ENCODE measurements around the gene BMP2.

Gene BMP2

DNA sequence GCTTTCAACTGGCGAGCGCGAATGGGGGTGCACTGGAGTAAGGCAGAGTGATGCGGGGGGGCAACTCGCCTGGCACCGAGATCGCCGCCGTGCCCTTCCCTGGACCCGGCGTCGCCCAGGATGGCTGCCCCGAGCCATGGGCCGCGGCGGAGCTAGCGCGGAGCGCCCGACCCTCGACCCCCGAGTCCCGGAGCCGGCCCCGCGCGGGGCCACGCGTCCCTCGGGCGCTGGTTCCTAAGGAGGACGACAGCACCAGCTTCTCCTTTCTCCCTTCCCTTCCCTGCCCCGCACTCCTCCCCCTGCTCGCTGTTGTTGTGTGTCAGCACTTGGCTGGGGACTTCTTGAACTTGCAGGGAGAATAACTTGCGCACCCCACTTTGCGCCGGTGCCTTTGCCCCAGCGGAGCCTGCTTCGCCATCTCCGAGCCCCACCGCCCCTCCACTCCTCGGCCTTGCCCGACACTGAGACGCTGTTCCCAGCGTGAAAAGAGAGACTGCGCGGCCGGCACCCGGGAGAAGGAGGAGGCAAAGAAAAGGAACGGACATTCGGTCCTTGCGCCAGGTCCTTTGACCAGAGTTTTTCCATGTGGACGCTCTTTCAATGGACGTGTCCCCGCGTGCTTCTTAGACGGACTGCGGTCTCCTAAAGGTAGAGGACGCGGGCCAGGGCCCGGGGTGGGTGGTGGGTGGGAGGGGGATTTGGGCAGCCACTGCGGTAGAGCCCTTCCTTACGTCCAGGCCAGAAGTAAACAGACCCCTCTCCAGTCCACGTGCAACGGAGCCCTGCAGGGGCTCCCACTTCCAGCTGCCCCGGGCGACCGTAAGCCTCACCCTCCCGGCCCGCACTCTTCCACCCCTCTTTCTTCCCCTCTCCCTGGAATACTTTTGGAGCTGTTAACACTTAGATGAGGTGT, 998 bp downstream of the BMP2 start:
- DNase-seq (ENCODE audit: low read depth, low spot score): peak; percentile 54

DNA sequence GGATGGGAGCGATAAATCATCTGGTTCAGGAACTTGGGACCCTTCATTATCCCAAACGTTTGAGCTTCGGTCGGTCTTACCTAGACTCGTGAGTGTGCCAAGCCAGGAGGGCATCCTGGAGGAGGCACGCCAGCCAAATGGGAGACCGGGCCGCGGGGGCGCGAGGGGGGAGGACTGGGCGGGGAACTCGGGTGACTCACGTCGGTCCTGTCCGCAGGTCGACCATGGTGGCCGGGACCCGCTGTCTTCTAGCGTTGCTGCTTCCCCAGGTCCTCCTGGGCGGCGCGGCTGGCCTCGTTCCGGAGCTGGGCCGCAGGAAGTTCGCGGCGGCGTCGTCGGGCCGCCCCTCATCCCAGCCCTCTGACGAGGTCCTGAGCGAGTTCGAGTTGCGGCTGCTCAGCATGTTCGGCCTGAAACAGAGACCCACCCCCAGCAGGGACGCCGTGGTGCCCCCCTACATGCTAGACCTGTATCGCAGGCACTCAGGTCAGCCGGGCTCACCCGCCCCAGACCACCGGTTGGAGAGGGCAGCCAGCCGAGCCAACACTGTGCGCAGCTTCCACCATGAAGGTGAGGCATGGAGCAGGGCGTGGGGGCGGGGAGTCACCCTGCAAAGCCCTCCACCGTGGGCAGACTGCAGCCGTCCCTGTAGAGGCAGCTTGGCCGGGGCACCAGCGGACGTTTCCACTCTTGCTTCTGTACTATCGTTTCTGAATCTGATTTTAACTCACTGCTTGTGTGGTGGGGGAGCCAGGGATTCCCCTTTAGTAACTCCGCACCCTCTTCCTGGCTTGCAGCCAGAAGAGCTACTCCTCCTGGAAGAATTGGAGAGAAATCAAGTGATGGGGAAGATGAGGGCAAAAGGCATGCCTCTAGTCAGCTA, 2.7 kb downstream of the BMP2 start:
- DNase-seq (ENCODE audit: low read depth, low spot score): peak; percentile 49

DNA sequence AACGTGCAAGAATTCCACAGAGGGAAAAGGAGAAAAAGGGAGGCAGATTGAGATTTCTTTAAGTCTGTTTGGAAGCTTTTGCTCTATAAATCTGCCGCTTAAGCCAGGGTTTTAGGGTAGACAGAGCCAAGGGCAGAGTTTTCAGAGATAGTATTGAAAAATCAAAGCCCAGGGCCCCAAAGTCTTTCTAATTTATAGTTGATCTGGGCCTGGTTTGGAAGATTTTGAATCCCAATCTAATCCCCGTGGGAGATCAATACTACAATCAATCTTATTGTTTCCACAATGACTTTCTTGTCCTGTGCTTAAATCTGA, 3.3 kb downstream of the BMP2 start:
- DNase-seq (ENCODE audit: low read depth, low spot score): no peak

DNA sequence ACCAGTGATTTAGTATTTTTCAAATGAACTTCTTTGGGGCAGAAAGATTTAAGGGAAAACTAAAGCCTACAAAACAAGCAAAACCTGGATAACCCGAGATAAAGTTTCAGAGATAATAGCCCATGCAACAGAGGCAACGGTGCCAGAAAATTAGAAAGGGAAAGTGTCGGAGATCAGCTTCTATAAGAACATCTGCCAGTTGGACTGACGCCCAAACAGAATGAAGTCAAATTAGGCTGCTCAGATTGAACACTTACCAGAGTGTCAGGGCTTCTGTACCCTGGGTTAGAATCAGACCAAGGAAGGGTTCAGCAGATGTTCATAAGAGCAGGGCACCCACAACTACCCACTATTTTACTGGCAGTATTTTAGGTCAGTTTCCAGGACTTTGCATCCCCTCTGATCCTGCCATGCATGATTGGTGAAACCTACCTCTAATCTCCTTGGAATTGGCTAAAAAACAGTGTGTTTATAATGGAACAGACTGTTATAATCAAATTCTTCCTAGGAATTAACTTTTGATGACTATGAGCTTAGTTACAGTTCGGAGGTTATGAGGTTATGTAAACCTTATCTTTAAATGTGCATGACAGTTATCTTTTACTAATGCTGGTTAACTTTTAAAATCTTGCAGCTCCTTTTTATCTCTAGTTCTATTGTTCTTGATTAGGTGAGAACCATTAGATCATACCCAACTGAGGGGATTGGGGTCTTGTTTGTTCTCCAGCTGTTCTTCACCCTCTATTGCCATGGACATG, 13.1 kb downstream of the BMP2 start:
- no peak for DNase-seq (ENCODE audit: low read depth, low spot score)

DNA sequence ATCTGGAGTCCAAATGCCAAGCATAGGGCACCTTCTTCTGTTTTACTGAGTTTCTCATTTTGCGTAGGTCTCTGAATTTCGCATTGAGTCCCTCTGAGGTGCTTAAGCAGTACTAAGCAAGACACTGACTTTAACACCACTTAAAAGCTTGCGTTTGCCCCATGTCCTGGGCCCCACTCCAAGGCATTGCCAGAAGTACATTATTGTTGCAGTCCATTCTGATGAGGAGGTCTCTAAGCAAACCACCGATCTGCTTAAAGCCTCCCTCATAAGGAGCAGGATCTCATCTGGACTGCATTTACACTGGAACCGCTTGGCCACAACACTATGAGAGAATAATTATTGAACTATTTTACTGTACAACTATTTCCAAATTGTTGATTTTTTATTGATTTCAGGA, 16.3 kb downstream of the BMP2 start:
- DNase-seq (ENCODE audit: low read depth, low spot score): no peak

DNA sequence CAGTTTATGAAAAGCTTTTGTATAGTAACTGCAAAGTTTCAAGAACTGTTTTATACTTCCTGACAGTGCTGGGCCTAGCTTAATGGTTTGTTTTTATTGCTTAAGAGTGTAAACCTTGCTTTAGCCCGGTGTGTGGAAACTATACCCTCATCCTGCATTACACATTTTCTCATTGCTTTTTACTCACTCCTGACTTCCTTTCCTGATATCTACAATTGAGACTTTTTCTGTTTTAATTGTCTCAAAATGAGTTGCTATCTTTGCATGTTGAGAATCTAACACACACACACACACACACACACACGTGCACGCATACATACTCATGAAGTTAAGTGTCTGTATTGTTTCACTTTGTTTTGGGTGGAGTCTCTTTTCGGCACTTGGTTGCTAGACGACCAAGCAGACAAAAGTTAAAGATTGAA, 16.7 kb downstream of the BMP2 start:
- DNase-seq (ENCODE audit: low read depth, low spot score): no peak

DNA sequence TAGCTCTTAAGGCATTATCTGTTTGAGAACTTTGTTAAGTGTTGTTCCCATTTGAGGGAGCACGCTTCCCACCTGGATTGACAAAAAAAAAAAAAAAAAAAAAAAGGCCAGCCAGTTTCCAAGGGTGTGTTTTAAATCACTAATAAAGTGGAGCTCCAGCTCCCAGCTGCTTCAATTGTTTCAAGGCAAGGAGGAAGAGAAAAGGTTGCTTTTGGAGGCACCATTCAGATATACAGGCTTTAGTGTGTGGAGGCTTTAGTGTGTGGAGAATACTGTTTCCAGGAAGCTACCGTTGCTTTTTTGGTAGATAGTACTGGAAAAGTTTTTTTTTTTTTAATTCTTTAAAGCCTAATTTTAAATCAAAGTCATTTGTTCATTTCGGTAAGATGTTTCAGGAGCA, 17.3 kb downstream of the BMP2 start:
- no peak for DNase-seq (ENCODE audit: low read depth, low spot score)

DNA sequence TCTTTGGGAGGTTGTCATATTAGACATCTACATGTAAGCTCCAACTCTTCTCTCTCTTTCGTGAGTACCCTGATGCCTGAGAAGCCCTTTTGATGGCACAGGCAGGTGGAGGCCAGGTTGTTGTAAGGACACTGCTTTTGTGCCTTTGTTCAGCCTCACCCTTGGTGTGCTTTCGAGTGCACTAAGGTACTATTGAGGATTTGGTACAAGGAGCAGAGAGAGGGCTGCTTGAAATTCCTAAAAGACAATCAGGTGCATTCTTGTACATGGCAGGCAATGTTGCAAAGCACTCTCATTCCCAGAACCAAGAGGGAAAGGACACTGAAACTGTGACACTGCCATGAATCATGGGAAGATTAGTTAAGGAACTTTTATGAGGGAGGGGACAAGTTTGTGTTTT, 19.1 kb downstream of the BMP2 start:
- DNase-seq (ENCODE audit: low read depth, low spot score): no peak

DNA sequence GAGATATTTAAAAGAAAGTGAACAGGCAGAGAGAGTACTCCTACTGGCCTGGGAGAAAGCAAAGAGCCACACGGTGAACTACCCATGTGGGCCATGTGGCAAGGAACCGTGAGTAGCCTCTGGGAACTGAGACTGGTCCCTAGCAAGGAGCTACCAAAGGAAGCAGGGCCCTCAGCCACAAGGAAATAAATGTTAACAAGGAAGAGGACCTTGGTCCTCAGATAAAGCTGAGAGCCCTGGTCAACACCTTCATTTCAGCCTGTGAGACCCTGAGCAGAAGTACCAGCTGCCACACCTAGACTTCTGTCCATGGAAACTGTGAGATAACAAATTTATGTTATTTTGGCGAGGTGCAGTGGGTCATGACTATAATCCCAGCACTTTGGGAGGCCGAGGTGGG, 25.3 kb downstream of the BMP2 start:
- DNase-seq (ENCODE audit: low read depth, low spot score): no peak

DNA sequence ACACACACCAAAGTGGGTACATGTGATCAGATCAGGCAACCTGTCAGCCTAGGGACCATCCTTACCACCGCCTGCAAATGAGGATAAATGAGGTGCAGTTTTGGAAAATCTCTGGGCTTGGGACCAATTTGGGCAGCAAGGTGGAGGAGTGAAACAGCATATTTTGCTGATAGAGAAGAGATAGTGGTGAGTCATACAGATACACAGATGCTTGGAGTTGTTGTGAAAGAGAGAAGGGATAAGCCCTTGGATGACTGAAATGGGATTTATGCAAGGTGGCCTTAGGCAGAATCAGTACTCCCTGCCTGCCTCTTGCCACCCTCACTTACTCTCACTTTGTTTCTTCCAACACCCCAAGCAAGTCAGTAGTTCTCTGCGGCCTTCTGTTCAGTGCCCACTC, 34.7 kb downstream of the BMP2 start:
- DNase-seq (ENCODE audit: low read depth, low spot score): no peak

DNA sequence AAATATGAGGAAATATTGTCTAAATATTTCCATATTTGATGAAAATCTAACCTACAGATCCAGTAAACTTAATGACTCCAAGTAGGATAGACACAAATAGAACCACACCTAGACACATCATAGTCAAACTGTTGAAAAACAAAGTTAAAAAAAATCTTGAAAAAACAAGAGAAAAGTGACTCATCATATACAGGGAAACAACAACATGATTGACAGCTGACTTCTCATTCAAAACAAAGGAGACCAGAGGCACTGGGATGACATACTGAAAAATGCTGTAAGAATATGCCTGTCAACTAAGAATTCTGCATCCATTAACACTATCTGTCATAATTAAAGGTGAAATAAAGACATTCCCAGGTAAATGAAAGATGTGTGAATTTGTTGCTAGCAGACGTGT, 38.8 kb downstream of the BMP2 start:
- no peak for DNase-seq (ENCODE audit: low read depth, low spot score)

DNA sequence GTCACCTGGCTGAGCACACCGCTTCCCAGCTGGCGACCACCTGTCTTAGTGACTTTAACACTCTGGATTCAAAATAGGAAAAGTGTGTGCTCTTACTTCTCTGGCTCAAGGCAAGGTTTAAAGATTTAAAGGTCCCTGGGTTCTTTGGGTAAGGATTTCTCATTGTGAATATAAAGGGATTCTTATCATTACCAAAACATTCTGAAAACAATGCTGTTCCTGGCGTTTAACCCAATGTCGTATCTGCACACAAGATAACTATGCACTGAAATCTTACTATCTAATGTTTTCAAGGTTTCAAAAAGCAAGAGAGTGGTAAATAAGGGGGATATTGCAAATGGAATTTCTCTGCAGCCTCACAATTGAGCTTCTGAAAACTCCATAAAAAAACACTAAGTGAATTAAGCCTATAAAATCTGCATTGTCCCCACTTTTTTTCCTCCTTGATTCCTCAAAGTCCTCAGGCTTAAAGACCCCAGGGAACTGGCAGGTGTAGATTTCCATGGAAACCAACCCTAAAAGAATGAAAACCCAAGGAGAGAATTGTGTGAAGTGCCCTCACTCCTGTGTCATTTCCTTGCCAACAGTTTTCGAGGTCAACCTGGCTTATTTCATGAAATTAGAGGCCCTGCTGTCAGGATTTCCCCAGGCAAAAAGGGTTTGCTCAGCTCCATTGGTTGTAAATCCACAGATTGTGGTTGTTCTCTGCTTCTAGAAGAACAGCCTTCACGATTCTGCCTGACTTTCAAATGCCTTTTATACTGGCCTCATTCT, 44.0 kb downstream of the BMP2 start:
- peak; percentile 46 for DNase-seq (ENCODE audit: low read depth, low spot score)

DNA sequence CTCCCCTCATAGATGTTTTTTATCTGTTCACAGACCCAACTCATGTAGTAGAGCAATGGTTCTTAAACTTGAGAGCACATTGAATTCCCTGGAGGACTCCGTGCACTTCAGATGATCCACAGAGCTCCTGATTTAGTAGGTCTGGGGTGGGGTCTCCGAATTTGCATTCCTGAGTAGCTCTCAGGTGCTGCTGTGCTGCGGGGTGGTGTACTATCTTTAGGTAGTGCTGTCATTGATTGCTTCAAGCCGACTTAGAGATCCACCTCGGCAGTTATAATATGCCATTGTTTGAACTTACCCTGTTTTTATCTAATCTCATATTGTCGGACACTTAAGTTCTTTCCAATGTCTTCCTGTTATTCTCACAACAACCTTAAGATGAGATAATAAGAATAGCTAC, 45.0 kb downstream of the BMP2 start:
- DNase-seq (ENCODE audit: low read depth, low spot score): no peak

DNA sequence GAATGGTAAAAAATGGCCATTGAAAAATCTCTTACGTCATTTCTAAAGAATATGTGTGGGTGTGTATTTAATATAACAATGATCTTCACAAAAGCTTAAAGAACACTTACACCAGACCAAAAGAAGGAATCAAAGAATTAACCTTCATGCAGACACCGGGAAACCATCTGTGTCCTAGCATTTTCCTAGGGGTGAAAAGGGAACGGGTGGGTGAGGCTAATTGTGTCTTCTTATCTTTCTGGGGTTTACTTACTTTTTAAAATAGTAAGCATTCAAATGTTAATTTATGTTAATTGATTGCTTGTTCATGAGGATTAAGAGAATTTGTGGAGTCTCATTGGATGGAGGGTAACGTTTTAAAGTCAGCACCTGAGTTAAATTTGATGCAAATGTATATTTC, 47.5 kb downstream of the BMP2 start:
- no peak for DNase-seq (ENCODE audit: low read depth, low spot score)

DNA sequence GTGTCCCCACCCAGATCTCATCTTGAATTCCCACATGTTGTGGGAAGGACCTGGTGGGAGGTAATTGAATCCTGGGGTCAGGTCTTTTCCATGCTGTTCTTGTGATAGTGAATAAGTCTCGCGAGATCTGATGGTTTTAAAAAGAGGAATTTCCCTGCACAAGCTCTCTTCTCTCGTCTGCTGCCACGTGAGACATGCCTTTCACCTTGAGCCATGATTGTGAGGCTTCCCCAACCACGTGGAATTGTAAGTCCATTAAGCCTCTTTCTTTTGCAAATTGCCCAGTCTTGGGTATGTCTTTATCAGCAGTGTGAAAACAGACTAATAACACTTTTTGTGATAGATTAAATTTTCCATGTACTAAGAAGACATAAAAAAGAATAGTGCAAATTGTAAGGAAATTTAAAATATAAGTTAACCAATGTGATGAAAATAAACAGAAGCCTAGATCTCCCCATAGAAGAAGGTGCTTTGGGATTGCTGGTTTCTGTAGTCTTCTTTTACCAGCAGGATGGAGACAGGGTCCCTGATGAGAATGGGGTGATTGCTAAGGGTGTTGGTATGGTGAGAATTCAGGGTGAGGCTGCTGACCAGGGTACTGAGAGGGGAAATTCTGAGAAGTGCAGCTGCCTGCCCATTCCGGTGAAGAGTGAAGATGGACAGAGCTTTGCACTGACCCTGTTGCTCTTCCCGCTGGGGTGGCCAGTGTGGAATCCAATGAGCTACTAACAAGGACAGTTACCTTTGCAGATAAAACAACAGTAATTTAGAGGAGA, 50.7 kb downstream of the BMP2 start:
- DNase-seq (ENCODE audit: low read depth, low spot score): peak; percentile 25

DNA sequence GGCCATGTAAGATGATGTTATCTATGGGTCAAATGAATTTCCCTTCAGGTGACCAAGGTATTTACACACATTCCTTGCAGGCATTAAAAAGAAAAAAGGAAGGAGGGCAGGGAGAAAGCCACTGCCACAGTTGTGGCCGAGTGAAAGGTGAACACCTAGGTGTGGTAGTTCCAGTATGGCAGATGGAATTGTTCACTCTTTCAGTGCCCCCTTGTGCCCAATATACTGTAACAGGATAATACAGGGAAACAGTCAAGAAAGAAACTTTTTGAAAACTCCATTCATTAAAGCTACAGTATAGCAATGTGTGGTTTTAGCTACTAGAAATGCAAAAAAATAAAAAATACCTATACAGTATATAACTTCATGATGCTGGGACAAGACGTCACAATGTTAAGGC, 52.1 kb downstream of the BMP2 start:
- no peak for DNase-seq (ENCODE audit: low read depth, low spot score)

DNA sequence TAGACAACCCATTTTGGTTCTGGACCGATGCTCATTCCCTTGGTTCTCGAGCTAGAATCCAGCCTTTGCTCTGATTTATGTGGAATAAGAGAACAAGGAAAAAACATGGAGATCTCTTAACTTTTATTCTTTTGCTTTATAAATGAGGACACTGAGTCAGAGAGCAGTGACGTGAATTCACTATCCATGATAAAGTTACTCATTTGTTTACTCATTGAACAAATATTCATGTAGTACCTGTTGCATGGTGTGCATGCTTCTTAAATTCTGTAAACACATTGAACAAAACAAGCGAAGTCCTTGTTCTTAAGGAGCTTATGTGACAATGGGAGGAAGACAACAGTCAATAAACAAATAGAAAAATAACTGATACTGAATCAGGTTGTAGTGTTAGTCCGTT, 56.9 kb downstream of the BMP2 start:
- no peak for DNase-seq (ENCODE audit: low read depth, low spot score)

DNA sequence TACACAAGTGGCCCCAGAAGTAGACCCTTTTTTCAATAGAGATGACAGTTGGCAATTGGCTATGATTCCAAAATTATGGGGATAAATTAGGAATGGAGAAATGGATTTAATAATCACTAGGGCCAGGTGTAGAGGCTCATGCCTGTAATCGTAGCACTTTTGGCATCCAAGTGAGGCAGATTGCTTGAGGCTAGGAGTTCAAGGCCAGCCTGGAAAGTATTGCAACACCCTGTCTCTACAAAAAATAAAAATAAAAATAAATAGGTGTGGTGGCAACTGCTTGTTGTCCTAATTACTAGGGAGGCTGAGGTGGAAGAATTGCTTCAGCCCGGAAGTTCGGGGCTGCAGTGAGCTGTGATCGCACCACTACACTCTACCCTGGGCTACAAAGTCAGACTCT, 60.0 kb downstream of the BMP2 start:
- no peak for DNase-seq (ENCODE audit: low read depth, low spot score)

DNA sequence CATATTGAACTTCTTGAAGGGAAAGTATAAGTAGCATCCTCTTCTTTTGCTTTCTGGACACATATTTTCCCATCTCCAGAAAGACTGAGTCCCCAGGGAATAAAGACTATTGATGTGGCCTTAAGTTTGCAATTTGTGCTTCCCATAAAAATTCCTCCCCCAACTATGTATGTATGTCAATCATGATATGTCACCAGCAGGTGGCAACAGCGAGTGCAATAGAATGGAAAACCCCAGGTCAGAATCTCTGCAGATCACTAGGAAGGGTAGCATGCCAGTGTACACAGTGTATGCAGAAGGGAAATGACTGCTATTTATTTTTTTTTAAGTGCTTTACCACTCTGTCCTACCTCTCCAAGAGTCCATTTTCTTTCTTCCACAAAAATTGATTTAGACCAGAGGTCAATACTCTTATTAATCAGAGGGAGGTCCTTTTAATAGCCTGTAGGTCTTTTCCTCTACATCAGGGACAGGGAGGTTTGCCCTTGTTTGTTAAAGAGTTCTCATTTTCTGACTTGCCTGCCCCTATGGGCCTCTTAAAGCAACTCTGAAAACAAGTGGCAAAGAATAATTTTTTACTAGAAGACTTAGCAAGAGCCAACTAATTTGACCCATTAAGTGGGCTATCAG, 61.4 kb downstream of the BMP2 start:
- peak; percentile 47 for DNase-seq (ENCODE audit: low read depth, low spot score)

DNA sequence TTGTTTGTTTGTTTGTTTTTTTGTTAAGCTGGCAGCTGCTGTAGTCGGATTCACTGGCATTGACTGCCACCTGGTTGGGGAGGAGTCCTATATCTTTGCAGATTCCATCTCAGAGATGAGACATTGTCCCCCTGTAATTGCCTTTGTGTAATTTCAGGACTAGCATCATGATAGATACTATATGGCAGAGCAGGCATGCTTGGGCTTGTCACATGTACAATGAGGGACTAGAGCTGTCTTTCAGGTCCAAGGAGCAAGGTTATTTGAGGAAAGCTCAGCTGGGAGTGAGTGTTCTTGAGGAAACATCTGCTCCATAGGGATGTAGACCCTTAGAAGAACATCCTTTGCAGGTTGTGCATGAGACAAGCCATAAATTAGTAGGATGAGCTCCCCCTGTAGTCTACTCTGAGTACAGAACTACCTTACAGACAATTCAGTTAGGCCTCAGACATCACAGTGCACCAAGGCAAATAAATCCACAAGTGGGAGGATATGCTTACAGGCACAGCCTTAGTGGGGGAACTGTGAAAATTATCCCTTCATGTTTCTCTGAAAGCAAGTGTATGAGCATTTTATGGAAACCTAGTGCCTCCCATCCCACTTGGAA, 62.1 kb downstream of the BMP2 start:
- no peak for DNase-seq (ENCODE audit: low read depth, low spot score)
